GM23338 (cell line): ENCODE results near the gene ERC1.

ENCODE experiments used
- CTCF ChIP-seq, 2 experiments: fragments of 200-600 bp in 1 of 2; sonication (generic) in 1 of 2; conservative IDR thresholded peaks; 2 replicates each; pipeline versions ENCODE4 v1.5.1 to v1.6.1; 2016 to 2017; ENCODE audit warnings: antibody characterized with exemption in 2 of 2, low read depth in 2 of 2, mild to moderate bottlenecking in 2 of 2, moderate library complexity in 1 of 2
- EZH2 ChIP-seq: fragments of 200-600 bp; sonication (generic); IDR thresholded peaks from one replicate; pipeline ENCODE4 v1.8.0; 2017; ENCODE audit warnings: antibody characterized with exemption, mild to moderate bottlenecking, low read depth; ENCODE audit not compliant: unreplicated experiment
- POLR2AphosphoS5 ChIP-seq: IDR thresholded peaks from 2 replicates; pipeline ENCODE4 v1.6.1; 2016; ENCODE audit warnings: antibody characterized with exemption, low read depth
- REST ChIP-seq: IDR thresholded peaks from one replicate; pipeline ENCODE4 v1.6.1; 2018; ENCODE audit warnings: antibody characterized with exemption; ENCODE audit not compliant: unreplicated experiment
- ZNF331 ChIP-seq: fragments of 250-450 bp; sonication (Bioruptor Pico); IDR thresholded peaks from 2 replicates; pipeline ENCODE4 v1.5.0; 2020; ENCODE audit warnings: low read depth, mild to moderate bottlenecking, moderate library complexity

GRCh38 chr12:946631-947030 is 44.4 kb upstream of the ERC1 start:
- no peak for TF ChIP-seq CTCF (conservative IDR thresholded peaks at IDR 0.05; ENCODE audit: low read depth in 2 of 2)
- TF ChIP-seq EZH2: no peak
- no peak for TF ChIP-seq REST
- no peak for TF ChIP-seq POLR2AphosphoS5
- TF ChIP-seq ZNF331: no peak
